NB4 (cell line): ENCODE measurements around the gene CYRIA.

Source experiments
- POLR2A ChIP-seq: IDR thresholded peaks from 2 replicates; pipeline ENCODE4 v1.6.1; 2011; ENCODE audit warnings: mild to moderate bottlenecking; ENCODE audit not compliant: insufficient read length; ENCODE audit errors: extremely low read depth
- TF ChIP-seq, protein P1 (sequence below): IDR thresholded peaks from 2 replicates; pipeline ENCODE4 v1.6.1; 2011; ENCODE audit warnings: low read depth, low read length
- TF ChIP-seq, protein P2 (sequence below): IDR thresholded peaks from one replicate; pipeline ENCODE4 v1.5.1; 2012; ENCODE audit warnings: low read depth, low read length

DNA sequence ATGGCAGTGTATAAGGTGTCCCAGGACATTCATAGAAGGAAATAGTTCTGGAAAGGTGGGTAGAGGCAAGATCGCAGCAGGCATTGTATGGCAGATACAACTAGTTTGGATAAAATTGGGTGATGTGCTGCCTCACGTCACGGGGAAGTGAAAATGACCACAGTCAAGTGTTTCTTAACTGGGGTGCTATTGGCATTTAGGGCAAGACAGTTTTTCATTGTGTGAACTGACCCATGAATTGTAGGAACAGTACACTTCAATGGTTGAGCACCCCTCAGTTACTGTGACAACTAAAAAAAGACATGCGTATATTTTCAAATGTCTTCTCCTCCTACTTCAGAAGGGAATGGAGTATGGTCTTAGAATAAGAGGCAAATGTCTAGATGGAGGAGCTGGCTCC, 22.3 kb upstream of the CYRIA start:
- TF ChIP-seq, protein P1, sequence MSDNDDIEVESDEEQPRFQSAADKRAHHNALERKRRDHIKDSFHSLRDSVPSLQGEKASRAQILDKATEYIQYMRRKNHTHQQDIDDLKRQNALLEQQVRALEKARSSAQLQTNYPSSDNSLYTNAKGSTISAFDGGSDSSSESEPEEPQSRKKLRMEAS = no peak
- TF ChIP-seq, protein P2, sequence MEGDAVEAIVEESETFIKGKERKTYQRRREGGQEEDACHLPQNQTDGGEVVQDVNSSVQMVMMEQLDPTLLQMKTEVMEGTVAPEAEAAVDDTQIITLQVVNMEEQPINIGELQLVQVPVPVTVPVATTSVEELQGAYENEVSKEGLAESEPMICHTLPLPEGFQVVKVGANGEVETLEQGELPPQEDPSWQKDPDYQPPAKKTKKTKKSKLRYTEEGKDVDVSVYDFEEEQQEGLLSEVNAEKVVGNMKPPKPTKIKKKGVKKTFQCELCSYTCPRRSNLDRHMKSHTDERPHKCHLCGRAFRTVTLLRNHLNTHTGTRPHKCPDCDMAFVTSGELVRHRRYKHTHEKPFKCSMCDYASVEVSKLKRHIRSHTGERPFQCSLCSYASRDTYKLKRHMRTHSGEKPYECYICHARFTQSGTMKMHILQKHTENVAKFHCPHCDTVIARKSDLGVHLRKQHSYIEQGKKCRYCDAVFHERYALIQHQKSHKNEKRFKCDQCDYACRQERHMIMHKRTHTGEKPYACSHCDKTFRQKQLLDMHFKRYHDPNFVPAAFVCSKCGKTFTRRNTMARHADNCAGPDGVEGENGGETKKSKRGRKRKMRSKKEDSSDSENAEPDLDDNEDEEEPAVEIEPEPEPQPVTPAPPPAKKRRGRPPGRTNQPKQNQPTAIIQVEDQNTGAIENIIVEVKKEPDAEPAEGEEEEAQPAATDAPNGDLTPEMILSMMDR = no peak
- no peak for TF ChIP-seq POLR2A
